ENCODE results near the gene CCBE1.

- TF ChIP-seq CTCF (IDR thresholded peaks at IDR 0.05) (no peak), EZH2 (IDR thresholded peaks at IDR 0.05) (no peak)
These were observed 270.4 kb downstream of the CCBE1 start for GRCh38 chr18:59426855-59427254.

Measured in neural progenitor cell (in vitro differentiated cells).